LNCAP (cell line): ENCODE data around the gene OGFOD1.

Source experiments
- CTCF ChIP-seq: fragments of 450-650 bp; IDR thresholded peaks from 2 replicates; pipeline ENCODE4 v1.5.1; 2017; ENCODE audit warnings: mild to moderate bottlenecking

OGFOD1 gene

GRCh38 chr16:56450986-56451752 lies at the start of gene OGFOD1, which contains the start of gene NUDT21:
Gene OGFOD1, plus strand, starts transcription at chr16:56451554. Its CDS starts 59 bp downstream, at chr16:56451613.
Gene NUDT21, minus strand, starts transcription at chr16:56451332. Its CDS starts 130 bp downstream, at chr16:56451202.
- no peak for TF ChIP-seq CTCF

- no peak for TF ChIP-seq CTCF
Observed at GRCh38 chr16:56405977-56406672, 45.2 kb upstream of the OGFOD1 start.

- TF ChIP-seq CTCF = no peak
Observed at GRCh38 chr16:56408379-56409098, 42.8 kb upstream of the OGFOD1 start.

GRCh38 chr16:56409195-56409594 lies 42.2 kb upstream of the OGFOD1 start:
- no peak for TF ChIP-seq CTCF

GRCh38 chr16:56411123-56411522 lies 40.2 kb upstream of the OGFOD1 start:
- no peak for TF ChIP-seq CTCF

GRCh38 chr16:56411624-56412023 lies 39.7 kb upstream of the OGFOD1 start:
- no peak for TF ChIP-seq CTCF

- TF ChIP-seq CTCF = no peak
Observed at GRCh38 chr16:56413381-56413780, 38.0 kb upstream of the OGFOD1 start.
